GM18951 (cell line): ENCODE measurements around the gene CHAC1.
A peak's percentile ranks its signal among the peaks of the same experiment; 100 is the strongest.

Experiments
- POLR2A ChIP-seq: IDR thresholded peaks from 4 replicates; pipeline ENCODE4 v1.6.1; 2011; ENCODE audit warnings: mild to moderate bottlenecking; ENCODE audit not compliant: insufficient read length, insufficient read depth; ENCODE audit errors: extremely low read depth
- in situ Hi-C: fragments of 300-500 bp; cut with MboI; formaldehyde crosslinking; loops from one replicate; pipeline ENCODE4 v1.12.0; 2022; ENCODE audit warnings: low sequenced_read_pairs, mixed read lengths, inconsistent platforms; ENCODE audit not compliant: unreplicated experiment

The CHAC1 gene, protein sequence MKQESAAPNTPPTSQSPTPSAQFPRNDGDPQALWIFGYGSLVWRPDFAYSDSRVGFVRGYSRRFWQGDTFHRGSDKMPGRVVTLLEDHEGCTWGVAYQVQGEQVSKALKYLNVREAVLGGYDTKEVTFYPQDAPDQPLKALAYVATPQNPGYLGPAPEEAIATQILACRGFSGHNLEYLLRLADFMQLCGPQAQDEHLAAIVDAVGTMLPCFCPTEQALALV

DNA sequence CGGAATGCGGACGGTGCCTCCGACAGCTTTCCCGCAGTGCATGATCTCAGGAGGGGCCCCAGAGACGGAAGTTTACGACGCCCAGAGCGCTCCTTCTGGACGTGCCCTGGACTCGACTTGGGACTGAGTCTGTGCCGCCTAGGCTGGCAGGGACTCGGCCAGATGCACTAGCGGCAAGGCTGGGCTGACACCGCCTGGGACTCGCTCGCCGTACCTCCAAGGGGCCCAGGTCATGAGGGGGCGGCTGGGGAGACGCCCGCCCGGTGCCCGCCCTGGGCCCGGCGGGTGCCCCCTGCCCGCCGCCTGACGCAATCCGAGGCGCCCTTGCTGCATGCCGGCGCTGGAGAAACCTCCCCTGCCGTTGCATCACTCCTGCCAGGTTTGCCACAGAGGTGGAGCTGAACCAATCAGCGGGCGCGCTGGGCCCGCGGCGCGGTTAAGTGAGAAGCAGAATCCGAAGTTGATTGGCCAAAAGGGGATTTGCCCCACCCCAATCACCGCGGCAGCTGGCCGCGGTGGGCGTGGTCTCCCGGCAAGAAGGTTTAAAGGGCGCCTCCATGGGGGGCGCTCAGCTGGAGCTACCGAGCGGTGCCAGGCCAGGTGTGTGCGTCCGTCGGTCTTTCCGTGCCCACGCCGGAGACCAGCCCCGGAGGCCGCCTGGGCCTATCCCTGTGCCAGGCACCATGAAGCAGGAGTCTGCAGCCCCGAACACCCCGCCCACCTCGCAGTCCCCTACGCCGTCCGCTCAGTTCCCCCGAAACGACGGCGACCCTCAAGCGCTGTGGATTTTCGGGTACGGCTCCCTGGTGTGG, at the start of gene CHAC1:
Gene CHAC1 (plus strand): TSS at position 571 of the 812 bp plus-strand sequence. CDS start 113 bp downstream, at position 684.
- in situ Hi-C loops, result no loop called here
- peak; percentile 78 for TF ChIP-seq POLR2A

DNA sequence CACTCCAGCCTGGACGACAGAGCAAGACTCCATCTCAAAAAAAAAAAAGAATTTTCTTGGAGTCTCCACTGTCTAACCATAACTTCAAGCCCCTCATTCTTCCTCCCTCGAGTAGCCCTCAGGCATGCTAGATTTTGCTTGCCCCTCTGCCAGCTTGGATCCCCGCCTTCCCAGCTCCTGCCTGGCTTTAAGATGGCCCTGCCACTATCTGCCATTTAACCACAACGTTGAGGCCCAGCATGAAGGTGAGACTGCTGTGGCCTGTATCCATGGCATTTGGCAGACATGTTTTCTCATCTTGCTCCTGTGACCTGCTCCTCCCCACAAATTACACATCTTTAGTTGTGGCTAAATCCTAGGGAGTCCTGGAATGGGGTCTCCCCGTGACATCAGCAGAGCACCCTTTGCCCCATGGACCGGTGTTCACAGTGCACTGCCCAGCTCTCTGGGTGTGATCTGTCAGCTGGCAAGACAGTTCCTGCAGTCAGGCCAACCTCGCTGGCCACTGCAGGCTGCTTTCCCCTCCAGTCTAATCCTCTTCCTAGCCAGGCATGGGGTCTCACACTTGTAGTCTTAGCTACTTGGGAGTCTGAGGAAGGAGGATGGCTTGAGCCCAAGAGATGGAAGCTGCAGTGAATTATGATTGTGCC, 48.6 kb upstream of the CHAC1 start:
- in situ Hi-C loops, result no loop called here
- no peak for TF ChIP-seq POLR2A

DNA sequence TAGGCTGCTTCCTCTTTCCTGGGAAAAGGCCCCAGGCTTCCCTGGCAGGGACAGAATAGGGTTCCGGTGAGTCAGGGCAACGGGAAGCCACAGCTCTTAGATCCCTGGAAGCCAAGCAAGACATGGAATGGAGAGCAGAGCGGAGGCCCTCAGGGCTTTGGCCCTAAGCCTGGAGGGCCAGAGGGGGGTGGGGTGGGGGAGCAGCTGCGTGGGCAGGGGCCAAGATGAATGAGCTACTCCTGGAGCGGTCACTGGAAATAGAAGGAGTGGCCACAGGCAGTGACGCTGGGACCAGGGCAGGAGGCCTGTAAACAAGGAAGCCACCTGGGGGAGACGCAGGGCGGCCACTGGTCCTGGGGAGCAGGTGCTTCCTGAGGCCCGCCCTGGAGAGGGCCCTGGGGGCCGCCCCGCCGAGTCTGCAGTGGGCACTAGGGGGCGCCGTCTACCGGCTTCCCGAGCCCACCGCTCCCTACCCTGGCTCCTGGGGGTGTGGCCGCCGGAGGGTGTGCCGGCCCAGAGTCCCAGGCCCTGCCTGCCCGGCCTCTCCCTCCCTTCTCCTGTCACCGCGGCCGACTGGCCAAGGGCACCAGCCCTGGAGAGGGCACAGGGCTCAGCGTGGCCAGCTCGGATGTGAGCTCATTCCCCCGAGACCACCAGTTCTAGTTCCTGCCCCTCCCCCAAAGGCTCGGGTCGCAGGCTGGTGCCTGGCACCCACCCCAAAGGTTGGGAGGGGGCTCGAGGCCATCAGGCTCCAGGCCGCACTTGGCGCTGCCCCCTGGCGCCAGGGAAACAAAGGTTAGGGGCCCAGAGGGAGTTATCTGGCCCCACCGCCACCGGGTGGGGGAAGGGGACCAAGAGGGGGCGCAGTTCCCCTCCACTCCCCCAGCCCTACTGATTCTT, 46.9 kb upstream of the CHAC1 start:
- no peak for TF ChIP-seq POLR2A
- in situ Hi-C loops, result no loop called here

DNA sequence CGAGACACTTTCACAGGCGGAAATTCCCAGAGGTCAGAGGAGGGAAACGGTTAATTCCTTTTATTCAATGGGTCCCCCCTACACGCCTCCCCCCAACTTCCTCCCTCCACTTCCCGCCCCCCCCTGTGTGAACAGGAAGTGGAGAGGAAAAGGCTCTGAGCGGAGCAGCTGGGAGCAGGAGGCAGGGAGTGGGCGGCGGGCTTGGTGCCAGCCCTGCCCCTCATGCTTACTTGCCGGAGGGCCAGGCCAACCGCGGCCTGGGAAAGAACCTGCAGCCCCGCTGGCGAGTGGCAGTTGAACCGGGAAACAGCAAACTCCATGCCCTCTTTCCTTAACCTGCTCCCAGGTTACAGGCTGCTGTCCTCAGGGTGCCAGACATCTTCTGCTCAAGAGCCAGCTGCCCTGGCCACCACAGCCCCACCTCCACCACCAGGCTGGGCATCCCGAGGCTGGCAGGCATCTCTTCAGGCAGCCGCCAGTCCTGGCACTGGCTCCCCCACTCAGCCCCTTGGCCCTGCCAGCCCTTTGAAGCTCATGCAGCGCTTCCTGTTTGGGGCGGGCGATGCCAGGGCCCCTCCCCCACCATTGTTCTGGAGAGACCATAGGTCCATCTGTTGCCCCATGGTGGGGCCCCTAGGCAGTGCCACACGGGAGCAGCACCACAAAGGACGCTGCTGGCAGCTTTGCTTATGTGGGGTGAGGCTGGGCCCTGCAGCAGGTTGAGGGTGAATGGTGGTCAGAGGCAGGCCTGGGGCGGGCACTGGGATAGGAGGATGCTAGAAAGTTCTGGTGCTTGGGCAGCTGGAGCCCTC, 46.1 kb upstream of the CHAC1 start:
- in situ Hi-C loops, result no loop called here
- TF ChIP-seq POLR2A, result no peak

DNA sequence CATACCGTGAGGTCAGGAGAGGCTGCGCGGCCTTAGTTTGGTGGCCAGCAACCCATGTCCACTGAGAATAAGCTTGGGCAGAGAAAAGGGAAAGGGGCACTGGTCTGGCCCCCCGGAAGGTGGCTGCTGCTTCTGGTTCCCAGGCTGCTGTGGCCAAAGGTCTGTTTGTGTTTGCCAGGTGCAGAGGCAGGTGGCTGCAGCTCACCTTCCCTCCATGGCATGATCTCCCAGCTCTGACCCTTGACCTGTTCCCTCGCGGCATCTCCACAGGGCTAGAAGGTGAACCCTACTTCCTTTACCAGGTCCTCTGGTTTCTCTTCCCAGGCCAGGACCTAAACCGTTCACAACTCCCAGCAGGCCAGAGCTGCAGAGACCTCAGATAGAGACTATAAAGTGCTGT, 45.2 kb upstream of the CHAC1 start:
- in situ Hi-C loops, result no loop called here
- TF ChIP-seq POLR2A, result no peak

DNA sequence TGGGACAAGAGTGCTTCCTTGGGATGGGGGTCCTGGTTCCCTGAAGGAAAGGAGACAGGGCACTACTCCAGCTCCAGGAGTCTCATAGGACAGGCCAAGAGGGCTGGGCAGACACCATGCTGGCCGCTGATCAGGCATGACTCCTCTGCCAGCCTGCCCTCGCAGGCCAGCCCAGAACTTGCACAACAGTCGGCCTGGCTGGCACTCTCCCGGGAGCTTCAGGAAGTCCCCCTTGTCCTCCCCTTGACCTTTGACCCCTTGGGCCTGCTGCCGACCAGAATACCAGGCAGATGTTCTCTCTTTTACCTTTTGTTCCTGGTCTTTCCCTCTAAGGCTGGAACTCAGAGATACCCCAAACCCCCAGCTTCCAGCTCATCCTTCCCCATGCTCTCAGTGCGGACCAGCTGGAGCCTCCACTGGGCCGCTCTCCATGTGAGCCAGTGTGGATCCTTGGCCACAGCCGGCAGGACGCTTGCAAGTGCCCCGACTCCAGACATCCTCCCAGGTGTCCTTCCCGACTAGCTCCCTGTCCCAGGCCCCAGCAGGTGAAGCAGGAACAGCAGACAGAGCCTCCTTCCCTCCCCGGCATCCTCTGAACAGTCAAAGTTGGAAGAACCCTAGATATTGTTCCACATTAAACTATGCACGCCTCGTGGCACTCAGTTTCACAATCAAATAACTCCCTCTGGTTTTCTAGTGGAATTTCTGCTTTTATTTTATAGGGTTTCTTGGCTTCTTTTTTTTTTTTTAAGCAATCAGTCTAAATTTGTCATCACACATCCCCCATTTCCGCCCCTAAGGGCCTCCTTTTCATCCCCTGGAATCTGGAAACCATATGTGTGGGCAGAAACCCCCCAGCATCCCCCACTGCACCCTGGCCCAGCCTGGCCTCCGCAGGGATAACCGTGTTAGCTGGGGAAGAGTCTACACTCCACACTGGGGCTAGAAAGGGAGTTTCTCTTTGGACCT, 43.3 kb upstream of the CHAC1 start:
- TF ChIP-seq POLR2A, result no peak
- in situ Hi-C loops, result loop anchor here (10.0 kb wide), 1 partner anchor 105 kb away; no protein-coding TSS in a partner anchor

DNA sequence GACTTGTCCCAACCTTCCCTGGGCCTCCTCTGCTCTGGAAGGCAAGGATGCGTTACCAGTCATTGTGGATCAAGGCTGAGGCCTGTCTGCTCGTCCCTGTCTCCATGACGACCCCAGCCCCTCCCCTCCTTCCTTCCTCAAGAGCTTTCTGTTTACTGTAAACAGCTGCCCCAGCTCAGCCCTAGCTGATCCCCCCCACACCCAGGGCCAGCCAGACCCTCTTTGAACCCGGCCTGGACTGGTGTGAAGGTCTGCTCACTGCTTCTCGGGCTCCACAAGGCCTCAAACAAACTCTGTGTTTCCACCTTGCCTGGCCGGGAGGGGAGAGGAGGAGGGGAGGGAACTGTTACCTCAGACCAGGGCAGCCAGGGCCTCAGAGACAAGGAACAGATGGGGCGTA, 42.1 kb upstream of the CHAC1 start:
- in situ Hi-C loops, result loop anchor here (10.0 kb wide), 1 partner anchor 104 kb away; no protein-coding TSS in a partner anchor
- no peak for TF ChIP-seq POLR2A

DNA sequence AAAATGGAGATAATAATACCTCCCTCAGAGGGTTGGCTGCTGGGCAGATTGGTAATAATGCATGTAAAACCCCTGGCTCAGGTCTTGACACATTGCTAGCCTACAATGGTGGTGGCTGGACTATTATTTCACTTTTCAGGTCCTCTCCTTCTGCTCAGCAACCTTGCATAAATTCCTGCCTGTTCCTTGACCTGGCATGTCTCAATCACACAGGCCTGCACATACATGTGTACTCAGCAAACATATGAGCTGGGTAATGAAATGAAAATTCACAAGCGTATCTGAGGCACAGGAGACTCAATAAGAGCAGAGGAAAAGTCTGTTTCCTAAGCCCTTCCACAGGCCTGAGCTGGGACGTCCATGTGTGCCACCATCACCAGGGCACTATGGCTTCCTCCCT, 41.6 kb upstream of the CHAC1 start:
- in situ Hi-C loops, result loop anchor here (10.0 kb wide), 1 partner anchor 103 kb away; no protein-coding TSS in a partner anchor
- TF ChIP-seq POLR2A, result no peak

DNA sequence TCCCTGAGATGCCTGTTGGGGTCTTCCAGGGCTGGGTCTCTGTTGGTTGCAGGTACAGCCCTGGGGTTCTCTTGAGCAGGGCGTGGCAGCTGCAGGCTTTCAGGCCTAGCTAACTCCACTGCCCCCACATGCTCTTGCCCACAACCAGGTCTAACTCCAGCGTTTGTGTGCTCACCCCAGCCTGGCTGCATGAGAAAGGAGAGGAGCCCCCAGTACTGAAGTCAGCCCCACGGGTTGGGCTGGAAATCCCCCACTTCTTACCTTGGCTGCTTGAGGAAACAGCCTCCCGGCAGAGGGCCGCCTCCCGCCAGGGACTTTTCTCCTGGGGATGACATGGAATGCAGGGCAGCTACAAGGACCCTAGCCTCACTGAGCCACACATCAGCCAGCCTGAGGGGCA, 40.8 kb upstream of the CHAC1 start:
- TF ChIP-seq POLR2A, result no peak
- in situ Hi-C loops, result loop anchor here (10.0 kb wide), 1 partner anchor 102 kb away; no protein-coding TSS in a partner anchor

DNA sequence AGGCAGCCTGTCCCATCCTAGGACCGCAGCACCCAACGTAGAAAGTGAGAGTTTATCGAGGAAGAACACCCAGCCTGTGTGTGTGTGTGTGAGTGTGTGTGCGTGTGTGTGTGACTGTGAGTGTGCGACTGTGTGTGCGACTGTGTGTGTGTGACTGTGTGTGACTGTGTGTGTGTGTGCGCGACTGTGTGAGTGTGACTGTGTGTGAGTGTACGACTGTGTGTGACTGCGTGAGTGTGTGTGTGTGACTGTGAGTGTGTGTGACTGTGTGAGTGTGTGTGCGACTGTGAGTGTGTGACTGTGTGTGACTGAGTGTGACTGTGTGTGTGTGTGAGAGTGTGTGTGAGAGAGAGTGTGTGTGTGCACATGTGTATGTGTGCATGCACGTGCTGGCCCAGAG, 39.3 kb upstream of the CHAC1 start:
- TF ChIP-seq POLR2A, result no peak

DNA sequence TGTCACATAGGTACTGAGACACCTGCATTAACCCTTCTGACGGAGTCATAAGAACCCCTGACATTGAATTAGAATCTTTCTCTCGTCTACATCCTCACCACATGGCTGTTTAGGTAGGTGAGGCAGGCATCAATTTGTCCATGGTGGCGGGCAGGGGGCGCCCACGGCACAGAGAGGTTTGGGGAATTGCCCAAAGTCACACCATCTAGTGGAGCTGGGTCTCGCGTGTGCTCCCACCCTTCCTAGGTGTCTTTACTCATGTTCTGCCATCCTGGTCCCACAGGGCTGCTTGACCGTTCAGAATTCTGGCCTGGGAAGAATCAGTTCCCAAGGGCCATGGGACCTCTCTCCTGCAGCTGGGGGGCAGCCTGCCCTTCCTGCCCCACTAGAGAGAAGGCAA, 38.8 kb upstream of the CHAC1 start:
- in situ Hi-C loops, result loop anchor here (10.0 kb wide), 1 partner anchor 100 kb away; no protein-coding TSS in a partner anchor
- no peak for TF ChIP-seq POLR2A

More for the DNA sequence above, 39.3 kb upstream of the CHAC1 start:
- in situ Hi-C loops, result loop anchor here (10.0 kb wide), 1 partner anchor 101 kb away; no protein-coding TSS in a partner anchor
